Thyroid gland (tissue), 4 donors: ENCODE results near the gene TATDN2.

Experiments used
- POLR2A ChIP-seq, 2 donors: fragments of 450-650 bp; IDR thresholded peaks; one replicate each; pipeline ENCODE4 v1.6.1; 2017; ENCODE audit warnings: antibody characterized with exemption in 2 of 2, mild to moderate bottlenecking in 2 of 2, moderate library complexity in 1 of 2
- TF ChIP-seq, protein P1 (sequence below), 6 experiments: fragments of 200-600 bp in 3 of 6; fragments of 450-650 bp in 3 of 6; sonication (generic) in 3 of 6; IDR thresholded peaks; one replicate each; pipeline ENCODE4 v1.5.1; 2016 to 2019; ENCODE audit warnings: antibody characterized with exemption in 6 of 6, mild to moderate bottlenecking in 2 of 6, inconsistent platforms in 1 of 6, moderate library complexity in 1 of 6

DNA sequence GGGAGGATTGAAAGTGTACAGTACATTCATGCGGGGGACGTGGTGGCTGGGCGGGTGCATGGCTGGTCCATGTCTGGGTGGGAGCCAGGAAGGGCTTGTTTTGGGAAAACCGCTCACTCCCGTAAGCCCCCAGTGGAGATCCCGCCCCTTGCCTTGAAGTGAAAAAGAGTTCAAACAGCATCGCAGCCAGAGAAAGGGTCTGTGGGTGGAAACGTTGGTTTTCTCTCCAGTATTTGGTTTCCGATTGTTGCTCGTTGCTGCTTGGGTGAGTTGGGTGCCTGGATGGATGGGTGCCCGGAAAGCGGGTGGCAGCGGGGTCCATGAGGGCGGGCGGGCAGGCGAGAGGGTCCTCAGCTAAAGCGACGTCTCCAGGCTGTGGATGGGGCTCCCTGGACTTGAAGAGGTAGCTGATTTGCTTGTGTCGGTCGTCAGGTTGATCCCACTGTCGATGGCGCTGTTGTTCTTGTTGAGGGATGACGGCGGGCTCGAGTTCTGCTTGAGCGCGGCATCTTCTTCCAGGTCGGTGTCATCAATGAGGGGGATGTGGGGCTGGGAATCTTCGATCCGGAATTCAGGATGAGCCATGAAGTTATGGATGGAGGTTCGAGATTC, 80.3 kb downstream of the TATDN2 start:
- TF ChIP-seq, protein P1, sequence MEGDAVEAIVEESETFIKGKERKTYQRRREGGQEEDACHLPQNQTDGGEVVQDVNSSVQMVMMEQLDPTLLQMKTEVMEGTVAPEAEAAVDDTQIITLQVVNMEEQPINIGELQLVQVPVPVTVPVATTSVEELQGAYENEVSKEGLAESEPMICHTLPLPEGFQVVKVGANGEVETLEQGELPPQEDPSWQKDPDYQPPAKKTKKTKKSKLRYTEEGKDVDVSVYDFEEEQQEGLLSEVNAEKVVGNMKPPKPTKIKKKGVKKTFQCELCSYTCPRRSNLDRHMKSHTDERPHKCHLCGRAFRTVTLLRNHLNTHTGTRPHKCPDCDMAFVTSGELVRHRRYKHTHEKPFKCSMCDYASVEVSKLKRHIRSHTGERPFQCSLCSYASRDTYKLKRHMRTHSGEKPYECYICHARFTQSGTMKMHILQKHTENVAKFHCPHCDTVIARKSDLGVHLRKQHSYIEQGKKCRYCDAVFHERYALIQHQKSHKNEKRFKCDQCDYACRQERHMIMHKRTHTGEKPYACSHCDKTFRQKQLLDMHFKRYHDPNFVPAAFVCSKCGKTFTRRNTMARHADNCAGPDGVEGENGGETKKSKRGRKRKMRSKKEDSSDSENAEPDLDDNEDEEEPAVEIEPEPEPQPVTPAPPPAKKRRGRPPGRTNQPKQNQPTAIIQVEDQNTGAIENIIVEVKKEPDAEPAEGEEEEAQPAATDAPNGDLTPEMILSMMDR (IDR thresholded peaks at IDR 0.05) = no peak
- no peak for TF ChIP-seq POLR2A (IDR thresholded peaks at IDR 0.05)
